T-helper 2 cell treated with Interferon-gamma antibody and Interleukin-4, amounts not matched to agents 100 ng/mL and 5 ng/mL, for 36 hours (primary cell): ENCODE results near the gene SNX8. TPM values are rescaled to one million over a fixed set of nuclear protein-coding genes. Genes with fewer than 3 reads are reported as not detected.

Source experiments
- intact Hi-C: fragments of 100-400 bp; cut with micrococcal nuclease; formaldehyde crosslinking; loops from one replicate; pipeline ENCODE4 v1.15.1; 2023
- total RNA-seq: library from RNA; stranded (reverse); gene quantifications from 2 replicates; pipeline ENCODE4 v1.2.3, GENCODE V29; 2022

Gene SNX8
- total RNA-seq, 1 donor from 2014 or later, result 24.0 TPM

GRCh38 chr7:2209146-2209960 lies 104.9 kb downstream of the SNX8 start:
- intact Hi-C loops, result loop anchor here (10.0 kb wide), 1 partner anchor 545 kb away; no protein-coding TSS in a partner anchor

GRCh38 chr7:2208712-2209111 lies 105.5 kb downstream of the SNX8 start:
- intact Hi-C loops, result loop anchor here (10.0 kb wide), 1 partner anchor 544 kb away; no protein-coding TSS in a partner anchor

GRCh38 chr7:2205036-2205780 lies 109.0 kb downstream of the SNX8 start:
- intact Hi-C loops, result loop anchor here (10.0 kb wide), 1 partner anchor 540 kb away; no protein-coding TSS in a partner anchor

- intact Hi-C loops, result loop anchor here (10.0 kb wide), 1 partner anchor 540 kb away; no protein-coding TSS in a partner anchor
Observed at GRCh38 chr7:2204446-2204845, 109.8 kb downstream of the SNX8 start.

GRCh38 chr7:2203766-2204300 lies 110.4 kb downstream of the SNX8 start:
- intact Hi-C loops, result loop anchor here (10.0 kb wide), 1 partner anchor 539 kb away; no protein-coding TSS in a partner anchor

GRCh38 chr7:2202901-2203765 lies 111.1 kb downstream of the SNX8 start:
- intact Hi-C loops, result loop anchor here (10.0 kb wide), 1 partner anchor 538 kb away; no protein-coding TSS in a partner anchor

- intact Hi-C loops, result loop anchor here (10.0 kb wide), 1 partner anchor 538 kb away; no protein-coding TSS in a partner anchor
Observed at GRCh38 chr7:2202361-2202761, 111.9 kb downstream of the SNX8 start.

Other genes starting within 250 kb of the SNX8 start
- gene MAD1L1, start 81.5 kb downstream of the SNX8 start, total RNA-seq, result 130 and 133 TPM in 2 replicates
- gene MRM2, start 72.2 kb downstream of the SNX8 start, total RNA-seq, result 34.0 and 35.3 TPM in 2 replicates
- 95.3 and 96.6 TPM in 2 replicates for gene NUDT1, start 72.2 kb downstream of the SNX8 start, total RNA-seq
- 196 and 200 TPM in 2 replicates for gene EIF3B, start 40.4 kb upstream of the SNX8 start, total RNA-seq
- gene CHST12, start 89.2 kb upstream of the SNX8 start, total RNA-seq, result 55.6 and 59.6 TPM in 2 replicates
- gene GRIFIN, start 162.0 kb upstream of the SNX8 start, total RNA-seq, result not detected in 2 replicates
- 85.6 and 86.6 TPM in 2 replicates for gene LFNG, start 205.3 kb upstream of the SNX8 start, total RNA-seq
- gene BRAT1, start 241.1 kb upstream of the SNX8 start, total RNA-seq, result 40.0 and 41.8 TPM in 2 replicates
- 9.2 and 12.2 TPM in 2 replicates for gene IQCE, start 244.5 kb upstream of the SNX8 start, total RNA-seq